ENCODE results near the gene POU2F1. TPM values are rescaled to one million over a fixed set of nuclear protein-coding genes. Genes with fewer than 3 reads are reported as not detected.

Gene POU2F1
- total RNA-seq, 3 donors from 2014 or later, result 20.0 to 29.0 (median 21.0) TPM

GRCh38 chr1:167197692-167198091, 23.0 kb upstream of the POU2F1 start:
- DNase-seq (ENCODE audit: low spot score in 2 of 2), result no peak
- no peaks in the 10 kb centered on the region for H3K27me3 ChIP-seq
- no peaks in the 10 kb centered on the region for H3K36me3 ChIP-seq
- no peaks in the 10 kb centered on the region for H3K4me1 ChIP-seq
- H3K27ac ChIP-seq, result no peak overlapping the region
- intact Hi-C loops (cut with DNase I; ENCODE audit: low total_unique reads), result no loop called here
- TF ChIP-seq CTCF (IDR thresholded peaks at IDR 0.05) (no peak), POLR2A (IDR thresholded peaks at IDR 0.05) (no peak), POLR2AphosphoS5 (IDR thresholded peaks at IDR 0.05) (no peak)
- H3K4me3 ChIP-seq, result no peak overlapping the region
- no peaks in the 10 kb centered on the region for H3K9me3 ChIP-seq

GRCh38 chr1:167198518-167199133, 22.1 kb upstream of the POU2F1 start:
- H3K9me3 ChIP-seq, result no peaks in the 10 kb centered on the region
- H3K36me3 ChIP-seq, result no peaks in the 10 kb centered on the region
- no peak overlapping the region for H3K4me3 ChIP-seq
- DNase-seq (ENCODE audit: low spot score in 2 of 2), result no peak
- no peak for TF ChIP-seq POLR2AphosphoS5 (IDR thresholded peaks at IDR 0.05)
- no peak for TF ChIP-seq CTCF (IDR thresholded peaks at IDR 0.05)
- no peak for TF ChIP-seq POLR2A (IDR thresholded peaks at IDR 0.05)
- no peak overlapping the region for H3K27ac ChIP-seq
- no peaks in the 10 kb centered on the region for H3K27me3 ChIP-seq
- intact Hi-C loops (cut with DNase I; ENCODE audit: low total_unique reads), result no loop called here
- no peaks in the 10 kb centered on the region for H3K4me1 ChIP-seq

GRCh38 chr1:167199656-167200055, 21.0 kb upstream of the POU2F1 start:
- intact Hi-C loops (cut with DNase I; ENCODE audit: low total_unique reads), result no loop called here
- no peaks in the 10 kb centered on the region for H3K4me1 ChIP-seq
- H3K4me3 ChIP-seq, result no peak overlapping the region
- H3K27ac ChIP-seq, result no peak overlapping the region
- TF ChIP-seq CTCF (IDR thresholded peaks at IDR 0.05) (no peak), POLR2AphosphoS5 (IDR thresholded peaks at IDR 0.05) (no peak), POLR2A (IDR thresholded peaks at IDR 0.05) (no peak)
- peaks cover 5% of the 10 kb centered on the region in 2 donors for H3K9me3 ChIP-seq
- no peak for DNase-seq (ENCODE audit: low spot score in 2 of 2)
- H3K27me3 ChIP-seq, result no peaks in the 10 kb centered on the region
- no peaks in the 10 kb centered on the region for H3K36me3 ChIP-seq

- intact Hi-C loops (cut with DNase I; ENCODE audit: low total_unique reads), result no loop called here
- Histone ChIP-seq H3K4me1 (no peaks in the 10 kb centered on the region), H3K27me3 (no peaks in the 10 kb centered on the region), H3K9me3 (peaks cover 6 to 8% of the 10 kb centered on the region in 2 donors), H3K4me3 (no peak overlapping the region), H3K36me3 (no peaks in the 10 kb centered on the region), H3K27ac (no peak overlapping the region)
- TF ChIP-seq POLR2A (IDR thresholded peaks at IDR 0.05) (no peak), CTCF (IDR thresholded peaks at IDR 0.05) (no peak), POLR2AphosphoS5 (IDR thresholded peaks at IDR 0.05) (no peak)
- DNase-seq (ENCODE audit: low spot score in 2 of 2), result no peak
Observed at GRCh38 chr1:167200272-167200671, 20.4 kb upstream of the POU2F1 start.

GRCh38 chr1:167200749-167201148, 19.9 kb upstream of the POU2F1 start:
- no peak for DNase-seq (ENCODE audit: low spot score in 2 of 2)
- peaks cover 6 to 8% of the 10 kb centered on the region in 2 donors for H3K9me3 ChIP-seq
- TF ChIP-seq POLR2AphosphoS5 (IDR thresholded peaks at IDR 0.05), result no peak
- TF ChIP-seq CTCF (IDR thresholded peaks at IDR 0.05), result no peak
- no peak for TF ChIP-seq POLR2A (IDR thresholded peaks at IDR 0.05)
- H3K27me3 ChIP-seq, result no peaks in the 10 kb centered on the region
- no peaks in the 10 kb centered on the region for H3K36me3 ChIP-seq
- no peaks in the 10 kb centered on the region for H3K4me1 ChIP-seq
- H3K4me3 ChIP-seq, result no peak overlapping the region
- intact Hi-C loops (cut with DNase I; ENCODE audit: low total_unique reads), result no loop called here
- no peak overlapping the region for H3K27ac ChIP-seq
